T-cell (primary cell): ENCODE data around the gene NXF3. TPM values are rescaled to one million over a fixed set of nuclear protein-coding genes. Genes with fewer than 3 reads are reported as not detected.
"Not testable (repeated sequence)": the region's sequence is repeated elsewhere in the genome, so short reads cannot be mapped to it uniquely, and the experiment has no call there.

ENCODE experiments used
- ATAC-seq, 4 experiments: fragments of 200-7000 bp in 3 of 4; fragments of 150-1000 bp in 1 of 4; cut with Tn5 transposase; replicated peaks in 1 of 4; 1 replicate in 3 of 4; 2 replicates in 1 of 4; pipeline ENCODE4 v1.10.0; 2021; ENCODE audit warnings: moderate library complexity in 3 of 4, mild to moderate bottlenecking in 2 of 4, moderate number of reproducible peaks in 1 of 4
- CTCF ChIA-PET, 2 donors: fragments of 300-600 bp; sonication (Branson Sonifier 250); formaldehyde crosslinking; loops; one replicate each; lab custom pipeline; 2022; ENCODE audit warnings: antibody characterized with exemption in 2 of 2; lab: Charles Lee
- POLR2A ChIA-PET, 2 donors: fragments of 300-600 bp; sonication (Branson Sonifier 250); formaldehyde crosslinking; loops; one replicate each; lab custom pipeline; 2022; ENCODE audit warnings: antibody characterized with exemption in 2 of 2; lab: Charles Lee
- DNase-seq, 35 experiments: peaks; one replicate each; pipeline versions ENCODE4 v3.0.0 to v3.0.0-alpha.2; 2013 to 2023
- H3K27ac ChIP-seq: one replicate; pipeline ENCODE4 v1.5.1; 2013; ENCODE audit warnings: low read length
- H3K27me3 ChIP-seq, 2 experiments: replicated peaks in 1 of 2; 1 replicate in 1 of 2; 2 replicates in 1 of 2; pipeline versions ENCODE4 v1.6.1 to v1.7.0; 2013; ENCODE audit warnings: low read length in 1 of 2, mixed read lengths in 1 of 2; ENCODE audit not compliant: control insufficient read depth in 2 of 2, insufficient read depth in 2 of 2; ENCODE audit errors: extremely low read depth in 1 of 2
- H3K36me3 ChIP-seq, 2 donors: 1 replicate in 1 of 2; 2 replicates in 1 of 2; pipeline versions ENCODE4 v1.6.1 to v1.7.0; 2013; ENCODE audit warnings: low read length in 1 of 2; ENCODE audit not compliant: control insufficient read depth in 2 of 2, insufficient read depth in 1 of 2; ENCODE audit errors: extremely low read depth in 1 of 2
- H3K4me1 ChIP-seq, 2 experiments: 1 replicate in 1 of 2; 2 replicates in 1 of 2; pipeline versions ENCODE4 v1.6.1 to v1.7.0; 2013; ENCODE audit warnings: low read length in 2 of 2, mixed read lengths in 1 of 2; ENCODE audit not compliant: insufficient read depth in 2 of 2, control insufficient read depth in 1 of 2; ENCODE audit errors: extremely low read depth in 1 of 2
- H3K4me3 ChIP-seq, 2 donors: 1 replicate in 1 of 2; 2 replicates in 1 of 2; pipeline versions ENCODE4 v1.5.1 to v1.7.0; 2013; ENCODE audit warnings: mild to moderate bottlenecking in 2 of 2, low read length in 1 of 2, moderate library complexity in 1 of 2; ENCODE audit not compliant: control insufficient read depth in 1 of 2; ENCODE audit errors: extremely low read depth in 1 of 2
- H3K9me3 ChIP-seq: 2 replicates; pipeline ENCODE4 v1.7.0; 2013
- H3K27ac Mint-ChIP-seq, 2 donors: one replicate each; pipeline ENCODE4 v1.8.0; 2020 to 2021; ENCODE audit warnings: mild to moderate bottlenecking in 2 of 2, mixed read lengths in 2 of 2
- H3K27me3 Mint-ChIP-seq, 2 donors: one replicate each; pipeline ENCODE4 v1.8.0; 2021 to 2022; ENCODE audit warnings: mixed read lengths in 2 of 2
- H3K36me3 Mint-ChIP-seq: one replicate; pipeline ENCODE4 v1.8.0; 2021; ENCODE audit warnings: mixed read lengths
- H3K4me1 Mint-ChIP-seq, 3 donors: one replicate each; pipeline ENCODE4 v1.8.0; 2020 to 2022; ENCODE audit warnings: mixed read lengths in 3 of 3, mild to moderate bottlenecking in 1 of 3
- H3K4me3 Mint-ChIP-seq, 3 donors: one replicate each; pipeline ENCODE4 v1.8.0; 2020 to 2022; ENCODE audit warnings: mild to moderate bottlenecking in 3 of 3, mixed read lengths in 3 of 3, moderate library complexity in 3 of 3
- H3K9me3 Mint-ChIP-seq, 3 donors: one replicate each; pipeline ENCODE4 v1.8.0; 2020 to 2022; ENCODE audit warnings: mixed read lengths in 3 of 3
- WGBS: methylation state at CpG from one replicate; pipeline ENCODE4 v1.1.5; 2013; ENCODE audit warnings: missing lambda C conversion rate; ENCODE audit not compliant: insufficient coverage; 5-methylcytosine and 5-hydroxymethylcytosine counted together
- total RNA-seq, 35 experiments: library from RNA in 6 of 35; stranded (reverse) in 6 of 35; fragments of 120-200 nt in 1 of 35; gene quantifications; one replicate each; pipeline versions ENCODE4 v1.2.1 to v1.2.4 and lab custom pipeline; 2013 to 2026

The NXF3 gene
- total RNA-seq, 5 donors from 2014 or later (not counting 1 experiment from before 2014, with no cell fraction given) = not detected

- Mint-ChIP-seq H3K4me3 (peak overlapping the region in 2 of 3 donors; percentile 22 to 54), H3K9me3 (no peaks in the 10 kb centered on the region), H3K4me1 (peaks cover 0 to 2% (median 2%) of the 10 kb centered on the region in 3 donors), H3K27ac (no peak overlapping the region), H3K36me3 (no peaks in the 10 kb centered on the region), H3K27me3 (peaks cover 29% of the 10 kb centered on the region in 2 donors)
- no peaks in the 10 kb centered on the region for H3K36me3 ChIP-seq
- H3K4me1 ChIP-seq = no peaks in the 10 kb centered on the region
- no peak overlapping the region for H3K4me3 ChIP-seq
- POLR2A ChIA-PET = no interaction called here
- CTCF ChIA-PET = interaction anchor here in 1 of 2 donors (0.7 kb wide), 1 partner anchor 55 kb away, joined by 3 read pairs; no protein-coding TSS in a partner anchor
- H3K27me3 ChIP-seq = peaks cover 0 to 6% of the 10 kb centered on the region in 2 experiments
- H3K9me3 ChIP-seq = no peaks in the 10 kb centered on the region
- no peak overlapping the region for H3K27ac ChIP-seq
- DNase-seq (no peak), ATAC-seq (no peak)
- no CpG with 5 or more reads among the region's 34 CpGs for WGBS
Measured at GRCh38 chrX:103063191-103063845, 29.6 kb downstream of the NXF3 start.

- CTCF ChIA-PET = no interaction called here
Measured at GRCh38 chrX:103061486-103061885, 31.5 kb downstream of the NXF3 start.

GRCh38 chrX:103056902-103057301 is 36.0 kb downstream of the NXF3 start:
- H3K4me3 ChIP-seq = no peak overlapping the region
- ATAC-seq (no peak), DNase-seq (no peak)
- H3K27me3 ChIP-seq = no peaks in the 10 kb centered on the region
- Mint-ChIP-seq H3K36me3 (no peaks in the 10 kb centered on the region), H3K9me3 (no peaks in the 10 kb centered on the region), H3K27me3 (peaks cover 5 to 39% of the 10 kb centered on the region in 2 donors), H3K4me3 (no peak overlapping the region), H3K4me1 (no peaks in the 10 kb centered on the region), H3K27ac (no peak overlapping the region)
- H3K36me3 ChIP-seq = no peaks in the 10 kb centered on the region
- WGBS = 100% methylated on average over 1 of the region's 2 CpGs
- CTCF ChIA-PET = no interaction called here
- POLR2A ChIA-PET = no interaction called here
- H3K9me3 ChIP-seq = no peaks in the 10 kb centered on the region
- no peaks in the 10 kb centered on the region for H3K4me1 ChIP-seq
- no peak overlapping the region for H3K27ac ChIP-seq

More at GRCh38 chrX:103061486-103061885, 31.5 kb downstream of the NXF3 start:
- Mint-ChIP-seq H3K4me3 (no peak overlapping the region), H3K4me1 (peaks cover 0 to 2% (median 2%) of the 10 kb centered on the region in 3 donors), H3K9me3 (no peaks in the 10 kb centered on the region), H3K27ac (no peak overlapping the region), H3K27me3 (peaks cover 24 to 35% of the 10 kb centered on the region in 2 donors), H3K36me3 (no peaks in the 10 kb centered on the region)
- no peaks in the 10 kb centered on the region for H3K4me1 ChIP-seq
- H3K9me3 ChIP-seq = no peaks in the 10 kb centered on the region
- H3K27me3 ChIP-seq = peaks cover 0 to 6% of the 10 kb centered on the region in 2 experiments
- no peak overlapping the region for H3K4me3 ChIP-seq
- ATAC-seq (no peak), DNase-seq (no peak)
- H3K27ac ChIP-seq = no peak overlapping the region
- POLR2A ChIA-PET = no interaction called here
- no CpG with 5 or more reads among the region's 3 CpGs for WGBS
- H3K36me3 ChIP-seq = no peaks in the 10 kb centered on the region

GRCh38 chrX:103052625-103053024 is 40.3 kb downstream of the NXF3 start:
- POLR2A ChIA-PET = no interaction called here
- Mint-ChIP-seq H3K27me3 (peaks cover 6 to 39% of the 10 kb centered on the region in 2 donors), H3K4me1 (no peaks in the 10 kb centered on the region), H3K9me3 (no peaks in the 10 kb centered on the region), H3K36me3 (no peaks in the 10 kb centered on the region), H3K27ac (no peak overlapping the region), H3K4me3 (no peak overlapping the region)
- H3K27me3 ChIP-seq = no peaks in the 10 kb centered on the region
- no peaks in the 10 kb centered on the region for H3K4me1 ChIP-seq
- H3K36me3 ChIP-seq = no peaks in the 10 kb centered on the region
- DNase-seq = no peak
- no peak overlapping the region for H3K27ac ChIP-seq
- no peaks in the 10 kb centered on the region for H3K9me3 ChIP-seq
- no peak overlapping the region for H3K4me3 ChIP-seq
- CTCF ChIA-PET = no interaction called here
- ATAC-seq = no peak

- WGBS = no CpG with 5 or more reads among the region's 8 CpGs
- Mint-ChIP-seq H3K4me3 (no peak overlapping the region), H3K36me3 (no peaks in the 10 kb centered on the region), H3K27ac (no peak overlapping the region), H3K9me3 (no peaks in the 10 kb centered on the region), H3K27me3 (peaks cover 6 to 44% of the 10 kb centered on the region in 2 donors), H3K4me1 (no peaks in the 10 kb centered on the region)
- POLR2A ChIA-PET = no interaction called here
- Histone ChIP-seq H3K9me3 (no peaks in the 10 kb centered on the region), H3K27ac (no peak overlapping the region), H3K36me3 (no peaks in the 10 kb centered on the region), H3K27me3 (no peaks in the 10 kb centered on the region), H3K4me1 (no peaks in the 10 kb centered on the region), H3K4me3 (no peak overlapping the region)
- CTCF ChIA-PET = no interaction called here
- ATAC-seq = no peak
- no peak for DNase-seq
Measured at GRCh38 chrX:103051260-103051789, 41.6 kb downstream of the NXF3 start.

GRCh38 chrX:103033371-103033770 is 59.6 kb downstream of the NXF3 start:
- H3K4me1 ChIP-seq, H3K9me3 Mint-ChIP-seq, H3K27me3 ChIP-seq, DNase-seq, ATAC-seq, H3K27me3 Mint-ChIP-seq, CTCF ChIA-PET, H3K36me3 ChIP-seq, H3K4me3 Mint-ChIP-seq, H3K4me1 Mint-ChIP-seq, H3K4me3 ChIP-seq, H3K9me3 ChIP-seq, H3K36me3 Mint-ChIP-seq, H3K27ac Mint-ChIP-seq, H3K27ac ChIP-seq, POLR2A ChIA-PET: not testable (repeated sequence)
- no CpG with 5 or more reads among the region's 1 CpG for WGBS
